Measurements from ENCODE around the gene SRPK2. TPM values are rescaled to one million over a fixed set of nuclear protein-coding genes. Genes with fewer than 3 reads are reported as not detected.
"Not testable (repeated sequence)": the region's sequence is repeated elsewhere in the genome, so short reads cannot be mapped to it uniquely, and the experiment has no call there.

Gene SRPK2
- total RNA-seq, 4 donors from 2014 or later, result 41.0 to 87.1 (median 67.1) TPM

DNA sequence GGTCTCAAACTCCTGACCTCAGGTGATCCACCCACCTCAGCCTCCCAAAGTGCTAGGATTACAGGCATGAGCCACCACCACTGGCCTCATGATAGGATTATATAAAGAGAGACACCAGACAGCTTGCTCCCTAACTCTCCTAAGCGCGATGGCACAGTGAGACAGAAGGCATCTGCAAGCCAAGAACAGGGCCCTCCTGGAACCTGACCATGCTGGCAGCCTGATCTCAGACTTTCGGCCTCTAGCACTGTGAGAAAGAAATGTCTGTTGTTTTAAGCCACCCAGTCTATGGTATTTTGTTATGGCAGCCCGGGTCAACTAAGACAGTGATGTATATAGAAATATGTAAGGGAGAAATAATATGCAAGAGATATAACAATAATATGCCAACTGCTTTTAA, 51.2 kb downstream of the SRPK2 start:
- TF ChIP-seq CTCF (IDR thresholded peaks at IDR 0.05) (no peak), POLR2A (IDR thresholded peaks at IDR 0.05) (no peak)
- intact Hi-C loops (cut with DNase I; ENCODE audit: low total_unique reads), result no loop called here
- WGBS, 2 donors, result 51 to 61% methylated on average over 4 of the region's 4 CpGs

DNA sequence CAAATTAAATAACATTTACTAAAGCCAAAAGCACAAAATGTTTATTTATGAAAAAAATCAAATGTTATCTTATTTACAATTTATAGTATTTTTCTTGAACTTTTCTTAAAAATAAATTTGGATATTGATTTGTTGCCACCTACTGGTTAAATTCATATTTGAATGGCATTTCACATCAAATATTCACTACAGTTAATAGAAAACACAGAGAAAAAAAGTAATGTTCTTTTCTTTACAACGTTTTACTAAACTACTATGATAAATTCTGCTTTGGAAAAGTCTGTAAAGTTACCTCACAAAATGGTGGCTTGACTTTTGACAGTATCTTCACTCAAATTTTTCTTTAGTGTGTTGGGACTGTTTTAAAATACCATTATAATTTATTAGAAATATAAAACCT, 52.7 kb downstream of the SRPK2 start:
- intact Hi-C loops (cut with DNase I; ENCODE audit: low total_unique reads), result no loop called here
- WGBS, 2 donors, result 10% methylated on average over 1 of the region's 1 CpG
- no peak for DNase-seq (ENCODE audit: low spot score in 2 of 2)
- no peak for TF ChIP-seq CTCF (IDR thresholded peaks at IDR 0.05)
- TF ChIP-seq POLR2A (IDR thresholded peaks at IDR 0.05), result no peak
- no peak overlapping the region for H3K4me3 ChIP-seq (ENCODE audit: low read depth, poor library complexity, severe bottlenecking)

More for the DNA sequence above, 51.2 kb downstream of the SRPK2 start:
- no peak overlapping the region for H3K4me3 ChIP-seq (ENCODE audit: low read depth, poor library complexity, severe bottlenecking)
- no peak for DNase-seq (ENCODE audit: low spot score in 2 of 2)

GRCh38 chr7:105332661-105333060, 56.1 kb downstream of the SRPK2 start:
- intact Hi-C loops (cut with DNase I; ENCODE audit: low total_unique reads); H3K4me3 ChIP-seq (ENCODE audit: low read depth, poor library complexity, severe bottlenecking): not testable (repeated sequence)
- 48 to 52% methylated on average over 5 of the region's 5 CpGs for WGBS, 2 donors
- DNase-seq (ENCODE audit: low spot score in 2 of 2), result peak in 1 of 2 donors; percentile 7

- TF ChIP-seq POLR2A (IDR thresholded peaks at IDR 0.05) (no peak), CTCF (IDR thresholded peaks at IDR 0.05) (no peak)
- intact Hi-C loops (cut with DNase I; ENCODE audit: low total_unique reads), result no loop called here
- no peak overlapping the region for H3K4me3 ChIP-seq (ENCODE audit: low read depth, poor library complexity, severe bottlenecking)
- WGBS, 2 donors, result 90 to 92% methylated on average over 3 of the region's 3 CpGs
- DNase-seq (ENCODE audit: low spot score in 2 of 2), result peak in 1 of 2 donors; percentile 9
Observed at GRCh38 chr7:105330526-105330925, 58.2 kb downstream of the SRPK2 start.

- intact Hi-C loops (cut with DNase I; ENCODE audit: low total_unique reads), result no loop called here
- DNase-seq (ENCODE audit: low spot score in 2 of 2), result no peak
- WGBS, 2 donors, result 93 to 94% methylated on average over 1 of the region's 1 CpG
- H3K4me3 ChIP-seq (ENCODE audit: low read depth, poor library complexity, severe bottlenecking), result no peak overlapping the region
- TF ChIP-seq POLR2A (IDR thresholded peaks at IDR 0.05) (no peak), CTCF (IDR thresholded peaks at IDR 0.05) (no peak)
Observed at GRCh38 chr7:105327201-105327600, 61.5 kb downstream of the SRPK2 start.

GRCh38 chr7:105325216-105325904, 63.4 kb downstream of the SRPK2 start:
- DNase-seq (ENCODE audit: low spot score in 2 of 2), result no peak
- 93 to 96% methylated on average over 5 of the region's 5 CpGs for WGBS, 2 donors
- no peak for TF ChIP-seq CTCF (IDR thresholded peaks at IDR 0.05)
- TF ChIP-seq POLR2A (IDR thresholded peaks at IDR 0.05), result no peak
- intact Hi-C loops (cut with DNase I; ENCODE audit: low total_unique reads), result no loop called here
- no peak overlapping the region for H3K4me3 ChIP-seq (ENCODE audit: low read depth, poor library complexity, severe bottlenecking)

- DNase-seq (ENCODE audit: low spot score in 2 of 2); intact Hi-C loops (cut with DNase I; ENCODE audit: low total_unique reads); H3K4me3 ChIP-seq (ENCODE audit: low read depth, poor library complexity, severe bottlenecking): not testable (repeated sequence)
- WGBS, 2 donors, result 95 to 98% methylated on average over 8 of the region's 8 CpGs
Observed at GRCh38 chr7:105324606-105325005, 64.1 kb downstream of the SRPK2 start.
